Measurements from ENCODE around the gene ATRNL1. TPM values are rescaled to one million over a fixed set of nuclear protein-coding genes. Genes with fewer than 3 reads are reported as not detected.
"Not testable (repeated sequence)": the region's sequence is repeated elsewhere in the genome, so short reads cannot be mapped to it uniquely, and the experiment has no call there.

Gene ATRNL1
- total RNA-seq, 1 donor from 2014 or later, result 7.8 TPM

GRCh38 chr10:115384665-115385064 lies 291.5 kb downstream of the ATRNL1 start:
- no peak overlapping the region for H3K27ac ChIP-seq (ENCODE audit: low read depth, low read length)
- H3K9ac ChIP-seq (ENCODE audit: low read depth in 1 of 3, low read length in 3 of 3), result no peak overlapping the region

GRCh38 chr10:115390607-115391006 lies 297.4 kb downstream of the ATRNL1 start:
- Histone ChIP-seq H3K36me3 (ENCODE audit: control insufficient read depth in 3 of 3, insufficient read depth in 3 of 3, low read length in 3 of 3) (no peaks in the 10 kb centered on the region), H3K4me1 (ENCODE audit: control insufficient read depth in 3 of 3, insufficient read depth in 3 of 3, low read length in 3 of 3) (no peaks in the 10 kb centered on the region), H3K9ac (ENCODE audit: low read depth in 1 of 3, low read length in 3 of 3) (no peak overlapping the region), H3K27ac (ENCODE audit: low read depth, low read length) (no peak overlapping the region), H3K4me3 (ENCODE audit: low read length in 3 of 3) (no peak overlapping the region), H3K27me3 (ENCODE audit: control insufficient read depth in 3 of 3, insufficient read depth in 3 of 3, low read length in 3 of 3) (no peaks in the 10 kb centered on the region), H3K9me3 (ENCODE audit: control insufficient read depth in 3 of 3, low read length in 3 of 3) (no peaks in the 10 kb centered on the region)

More at GRCh38 chr10:115384665-115385064, 291.5 kb downstream of the ATRNL1 start:
- no peaks in the 10 kb centered on the region for H3K36me3 ChIP-seq (ENCODE audit: control insufficient read depth in 3 of 3, insufficient read depth in 3 of 3, low read length in 3 of 3)
- no peaks in the 10 kb centered on the region for H3K9me3 ChIP-seq (ENCODE audit: control insufficient read depth in 3 of 3, low read length in 3 of 3)
- no peak overlapping the region for H3K4me3 ChIP-seq (ENCODE audit: low read length in 3 of 3)
- no peaks in the 10 kb centered on the region for H3K27me3 ChIP-seq (ENCODE audit: control insufficient read depth in 3 of 3, insufficient read depth in 3 of 3, low read length in 3 of 3)
- H3K4me1 ChIP-seq (ENCODE audit: control insufficient read depth in 3 of 3, insufficient read depth in 3 of 3, low read length in 3 of 3), result no peaks in the 10 kb centered on the region

- Histone ChIP-seq H3K27me3 (ENCODE audit: control insufficient read depth in 3 of 3, insufficient read depth in 3 of 3, low read length in 3 of 3) (no peaks in the 10 kb centered on the region), H3K9ac (ENCODE audit: low read depth in 1 of 3, low read length in 3 of 3) (no peak overlapping the region), H3K27ac (ENCODE audit: low read depth, low read length) (no peak overlapping the region), H3K9me3 (ENCODE audit: control insufficient read depth in 3 of 3, low read length in 3 of 3) (no peaks in the 10 kb centered on the region), H3K4me3 (ENCODE audit: low read length in 3 of 3) (no peak overlapping the region), H3K36me3 (ENCODE audit: control insufficient read depth in 3 of 3, insufficient read depth in 3 of 3, low read length in 3 of 3) (no peaks in the 10 kb centered on the region), H3K4me1 (ENCODE audit: control insufficient read depth in 3 of 3, insufficient read depth in 3 of 3, low read length in 3 of 3) (no peaks in the 10 kb centered on the region)
Observed at GRCh38 chr10:115398026-115398425, 304.9 kb downstream of the ATRNL1 start.

DNA sequence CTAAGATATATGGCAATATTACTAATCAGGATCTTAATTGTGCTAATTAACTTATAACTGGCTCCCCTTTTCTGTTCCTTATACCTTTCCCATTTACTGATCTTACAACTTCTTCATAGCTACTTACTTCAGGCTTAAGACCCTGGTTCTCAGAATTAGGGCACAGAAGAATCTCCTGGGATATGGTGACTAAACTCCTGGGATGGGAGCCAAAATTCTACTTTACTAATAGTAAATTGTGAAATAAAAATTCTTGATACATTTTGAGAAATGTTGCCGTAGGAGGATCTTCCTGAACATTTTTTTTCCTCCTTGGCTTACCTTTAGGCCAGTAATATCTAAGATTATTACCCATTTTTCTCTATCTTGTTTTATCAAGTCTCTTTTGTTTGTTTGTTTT lies 309.5 kb downstream of the ATRNL1 start:
- Histone ChIP-seq H3K9me3 (ENCODE audit: control insufficient read depth in 3 of 3, low read length in 3 of 3) (peaks cover 0 to 2% (median 0%) of the 10 kb centered on the region in 3 donors), H3K27me3 (ENCODE audit: control insufficient read depth in 3 of 3, insufficient read depth in 3 of 3, low read length in 3 of 3) (no peaks in the 10 kb centered on the region), H3K36me3 (ENCODE audit: control insufficient read depth in 3 of 3, insufficient read depth in 3 of 3, low read length in 3 of 3) (no peaks in the 10 kb centered on the region), H3K4me1 (ENCODE audit: control insufficient read depth in 3 of 3, insufficient read depth in 3 of 3, low read length in 3 of 3) (no peaks in the 10 kb centered on the region), H3K27ac (ENCODE audit: low read depth, low read length) (no peak overlapping the region), H3K4me3 (ENCODE audit: low read length in 3 of 3) (no peak overlapping the region), H3K9ac (ENCODE audit: low read depth in 1 of 3, low read length in 3 of 3) (no peak overlapping the region)

DNA sequence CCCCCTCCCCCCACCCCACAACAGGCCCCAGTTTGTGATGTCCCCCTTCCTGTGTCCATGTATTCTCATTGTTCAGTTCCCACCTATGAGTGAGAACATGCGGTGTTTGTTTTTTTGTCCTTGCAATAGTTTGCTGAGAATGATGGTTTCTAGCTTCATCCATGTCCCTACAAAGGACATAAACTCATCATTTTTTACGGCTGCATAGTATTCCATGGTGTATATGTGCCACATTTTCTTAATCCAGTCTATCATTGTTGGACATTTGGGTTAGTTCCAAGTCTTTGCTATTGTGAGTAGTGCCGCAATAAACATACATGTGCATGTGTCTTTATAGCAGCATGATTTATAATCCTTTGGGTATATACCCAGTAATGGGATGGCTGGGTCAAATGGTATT lies 312.7 kb downstream of the ATRNL1 start:
- H3K36me3 ChIP-seq (ENCODE audit: control insufficient read depth in 3 of 3, insufficient read depth in 3 of 3, low read length in 3 of 3); H3K9me3 ChIP-seq (ENCODE audit: control insufficient read depth in 3 of 3, low read length in 3 of 3); H3K9ac ChIP-seq (ENCODE audit: low read depth in 1 of 3, low read length in 3 of 3); H3K27me3 ChIP-seq (ENCODE audit: control insufficient read depth in 3 of 3, insufficient read depth in 3 of 3, low read length in 3 of 3); H3K4me1 ChIP-seq (ENCODE audit: control insufficient read depth in 3 of 3, insufficient read depth in 3 of 3, low read length in 3 of 3); H3K27ac ChIP-seq (ENCODE audit: low read depth, low read length); H3K4me3 ChIP-seq (ENCODE audit: low read length in 3 of 3): not testable (repeated sequence)

GRCh38 chr10:115409347-115409746 lies 316.2 kb downstream of the ATRNL1 start:
- peaks cover 0 to 2% (median 0%) of the 10 kb centered on the region in 3 donors for H3K9me3 ChIP-seq (ENCODE audit: control insufficient read depth in 3 of 3, low read length in 3 of 3)
- H3K4me1 ChIP-seq (ENCODE audit: control insufficient read depth in 3 of 3, insufficient read depth in 3 of 3, low read length in 3 of 3), result no peaks in the 10 kb centered on the region
- H3K4me3 ChIP-seq (ENCODE audit: low read length in 3 of 3), result no peak overlapping the region
- H3K27ac ChIP-seq (ENCODE audit: low read depth, low read length), result no peak overlapping the region
- no peaks in the 10 kb centered on the region for H3K36me3 ChIP-seq (ENCODE audit: control insufficient read depth in 3 of 3, insufficient read depth in 3 of 3, low read length in 3 of 3)
- no peak overlapping the region for H3K9ac ChIP-seq (ENCODE audit: low read depth in 1 of 3, low read length in 3 of 3)
- H3K27me3 ChIP-seq (ENCODE audit: control insufficient read depth in 3 of 3, insufficient read depth in 3 of 3, low read length in 3 of 3), result no peaks in the 10 kb centered on the region

DNA sequence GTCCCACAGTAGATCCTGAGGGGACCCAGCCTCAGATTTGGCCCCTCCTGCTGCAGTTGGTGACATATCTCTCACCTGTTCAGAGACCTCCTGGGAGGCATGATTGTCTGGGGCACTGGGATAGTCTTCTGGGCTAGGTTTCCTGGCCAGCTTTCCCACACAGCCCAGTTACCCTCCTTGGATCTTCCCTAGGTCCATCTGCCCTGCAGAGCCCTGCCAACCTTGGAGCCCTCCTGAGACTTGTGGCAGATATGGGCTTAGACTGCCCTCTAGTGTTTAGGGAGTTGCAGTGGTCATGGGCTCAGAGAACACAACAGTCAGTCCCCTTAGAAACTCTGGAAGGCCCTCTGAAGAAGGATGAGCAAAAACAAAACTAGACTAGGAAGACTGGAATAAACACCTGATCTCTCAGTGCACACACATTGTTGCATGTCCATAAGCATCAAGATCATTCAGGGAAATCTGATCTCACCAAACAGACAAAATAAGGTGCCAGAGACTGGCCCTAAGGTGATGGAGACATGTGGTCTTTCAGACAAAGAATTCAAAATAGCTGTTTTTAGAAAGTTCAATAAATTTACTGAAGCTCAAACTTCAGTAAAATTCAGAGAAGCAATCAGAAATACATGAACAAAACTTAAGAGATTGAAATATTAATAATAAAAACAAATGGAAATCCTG lies 324.6 kb downstream of the ATRNL1 start:
- H3K27me3 ChIP-seq (ENCODE audit: control insufficient read depth in 3 of 3, insufficient read depth in 3 of 3, low read length in 3 of 3), result no peaks in the 10 kb centered on the region
- H3K4me3 ChIP-seq (ENCODE audit: low read length in 3 of 3), result no peak overlapping the region
- no peak overlapping the region for H3K9ac ChIP-seq (ENCODE audit: low read depth in 1 of 3, low read length in 3 of 3)
- no peak overlapping the region for H3K27ac ChIP-seq (ENCODE audit: low read depth, low read length)
- no peaks in the 10 kb centered on the region for H3K4me1 ChIP-seq (ENCODE audit: control insufficient read depth in 3 of 3, insufficient read depth in 3 of 3, low read length in 3 of 3)
- H3K9me3 ChIP-seq (ENCODE audit: control insufficient read depth in 3 of 3, low read length in 3 of 3), result no peaks in the 10 kb centered on the region
- H3K36me3 ChIP-seq (ENCODE audit: control insufficient read depth in 3 of 3, insufficient read depth in 3 of 3, low read length in 3 of 3), result no peaks in the 10 kb centered on the region

GRCh38 chr10:115422624-115423023 lies 329.5 kb downstream of the ATRNL1 start:
- Histone ChIP-seq H3K9me3 (ENCODE audit: control insufficient read depth in 3 of 3, low read length in 3 of 3) (no peaks in the 10 kb centered on the region), H3K9ac (ENCODE audit: low read depth in 1 of 3, low read length in 3 of 3) (no peak overlapping the region), H3K27ac (ENCODE audit: low read depth, low read length) (no peak overlapping the region), H3K36me3 (ENCODE audit: control insufficient read depth in 3 of 3, insufficient read depth in 3 of 3, low read length in 3 of 3) (no peaks in the 10 kb centered on the region), H3K4me1 (ENCODE audit: control insufficient read depth in 3 of 3, insufficient read depth in 3 of 3, low read length in 3 of 3) (no peaks in the 10 kb centered on the region), H3K4me3 (ENCODE audit: low read length in 3 of 3) (no peak overlapping the region), H3K27me3 (ENCODE audit: control insufficient read depth in 3 of 3, insufficient read depth in 3 of 3, low read length in 3 of 3) (no peaks in the 10 kb centered on the region)

- Histone ChIP-seq H3K4me3 (ENCODE audit: low read length in 3 of 3) (no peak overlapping the region), H3K36me3 (ENCODE audit: control insufficient read depth in 3 of 3, insufficient read depth in 3 of 3, low read length in 3 of 3) (no peaks in the 10 kb centered on the region), H3K4me1 (ENCODE audit: control insufficient read depth in 3 of 3, insufficient read depth in 3 of 3, low read length in 3 of 3) (no peaks in the 10 kb centered on the region), H3K9me3 (ENCODE audit: control insufficient read depth in 3 of 3, low read length in 3 of 3) (no peaks in the 10 kb centered on the region), H3K27ac (ENCODE audit: low read depth, low read length) (no peak overlapping the region), H3K9ac (ENCODE audit: low read depth in 1 of 3, low read length in 3 of 3) (no peak overlapping the region), H3K27me3 (ENCODE audit: control insufficient read depth in 3 of 3, insufficient read depth in 3 of 3, low read length in 3 of 3) (no peaks in the 10 kb centered on the region)
Observed at GRCh38 chr10:115427611-115428010, 334.4 kb downstream of the ATRNL1 start.

DNA sequence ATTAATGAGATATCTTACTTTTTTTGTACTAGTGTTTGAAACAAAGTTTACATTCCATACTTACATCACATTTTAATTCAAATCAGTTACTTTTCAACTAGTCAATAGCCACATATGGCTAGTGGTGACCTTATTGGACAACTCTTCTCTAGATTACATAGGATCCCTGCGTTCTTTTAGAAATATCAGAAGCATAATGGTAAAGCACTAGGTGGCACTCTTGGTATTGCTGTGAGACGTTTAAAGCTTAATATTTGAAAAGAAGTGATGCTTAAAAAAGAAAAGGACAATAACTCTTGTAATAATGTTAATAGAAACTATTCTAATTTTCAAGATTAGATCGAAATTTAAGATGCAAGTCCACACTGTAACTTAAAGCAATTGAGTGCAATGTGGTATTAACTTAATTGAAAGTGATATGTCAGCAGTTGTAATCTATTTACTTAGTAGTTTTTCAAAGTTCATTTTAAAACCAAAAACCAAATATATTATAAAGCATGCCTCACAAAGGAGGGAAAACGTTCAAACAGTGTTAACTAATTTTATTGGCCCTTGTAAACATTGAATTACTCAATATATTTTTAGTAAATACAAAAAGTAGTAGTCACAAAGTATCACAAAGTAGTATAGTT lies 339.1 kb downstream of the ATRNL1 start:
- Histone ChIP-seq H3K9me3 (ENCODE audit: control insufficient read depth in 3 of 3, low read length in 3 of 3) (no peaks in the 10 kb centered on the region), H3K27ac (ENCODE audit: low read depth, low read length) (no peak overlapping the region), H3K36me3 (ENCODE audit: control insufficient read depth in 3 of 3, insufficient read depth in 3 of 3, low read length in 3 of 3) (no peaks in the 10 kb centered on the region), H3K9ac (ENCODE audit: low read depth in 1 of 3, low read length in 3 of 3) (no peak overlapping the region), H3K4me1 (ENCODE audit: control insufficient read depth in 3 of 3, insufficient read depth in 3 of 3, low read length in 3 of 3) (no peaks in the 10 kb centered on the region), H3K27me3 (ENCODE audit: control insufficient read depth in 3 of 3, insufficient read depth in 3 of 3, low read length in 3 of 3) (no peaks in the 10 kb centered on the region), H3K4me3 (ENCODE audit: low read length in 3 of 3) (no peak overlapping the region)

Data from skeletal muscle tissue (tissue), 4 donors.